GM23338 (cell line): ENCODE results near the gene NPIPB2. TPM values are rescaled to one million over a fixed set of nuclear protein-coding genes. Genes with fewer than 3 reads are reported as not detected.
A peak's percentile ranks its signal among the peaks of the same experiment; 100 is the strongest.

Experiments
- ATAC-seq: fragments of 200-7000 bp; cut with Tn5 transposase; 3 replicates; pipeline ENCODE4 v1.9.1; 2020
- DNase-seq: peaks from one replicate; pipeline ENCODE4 v3.0.0-alpha.2; 2015; ENCODE audit warnings: low spot score
- H2AFZ ChIP-seq: fragments of 200-600 bp; sonication (generic); 2 replicates; pipeline ENCODE4 v1.8.0; 2016; ENCODE audit warnings: antibody characterized with exemption, mild to moderate bottlenecking, moderate library complexity
- H3F3A ChIP-seq: fragments of 200-600 bp; sonication (generic); replicated peaks from 2 replicates; pipeline ENCODE4 v1.8.0; 2017; ENCODE audit warnings: antibody characterized with exemption, mixed run types, low read depth
- H3K27ac ChIP-seq: fragments of 200-600 bp; sonication (generic); 2 replicates; pipeline ENCODE4 v1.6.1; 2016; ENCODE audit warnings: low read depth
- H3K27me3 ChIP-seq: fragments of 200-600 bp; sonication (generic); 2 replicates; pipeline ENCODE4 v1.8.0; 2016; ENCODE audit warnings: mild to moderate bottlenecking, mixed run types, moderate library complexity; ENCODE audit not compliant: insufficient read depth
- H3K36me3 ChIP-seq: fragments of 200-600 bp; sonication (generic); 2 replicates; pipeline ENCODE4 v1.8.0; 2016; ENCODE audit warnings: mild to moderate bottlenecking; ENCODE audit not compliant: insufficient read depth
- H3K4me1 ChIP-seq: fragments of 200-600 bp; sonication (generic); 2 replicates; pipeline ENCODE4 v1.8.0; 2016; ENCODE audit warnings: mild to moderate bottlenecking, moderate library complexity; ENCODE audit not compliant: insufficient read depth
- H3K4me2 ChIP-seq: fragments of 200-600 bp; sonication (generic); 2 replicates; pipeline ENCODE4 v1.7.1; 2017; ENCODE audit warnings: mixed run types
- H3K4me3 ChIP-seq: fragments of 200-600 bp; sonication (generic); 2 replicates; pipeline ENCODE4 v1.6.1; 2016; ENCODE audit warnings: mixed run types
- H3K79me2 ChIP-seq: fragments of 200-600 bp; sonication (generic); replicated peaks from 2 replicates; pipeline ENCODE4 v1.8.0; 2017; ENCODE audit warnings: mild to moderate bottlenecking; ENCODE audit not compliant: insufficient read depth
- H3K9me2 ChIP-seq: fragments of 200-600 bp; sonication (generic); 2 replicates; pipeline ENCODE4 v1.8.0; 2017; ENCODE audit not compliant: insufficient read depth
- H4K20me1 ChIP-seq: fragments of 200-600 bp; sonication (generic); replicated peaks from 2 replicates; pipeline ENCODE4 v1.8.0; 2017; ENCODE audit warnings: mild to moderate bottlenecking; ENCODE audit not compliant: insufficient read depth
- H3K27ac Mint-ChIP-seq: 2 replicates; pipeline ENCODE4 v1.8.0; 2020; ENCODE audit warnings: inconsistent platforms, mild to moderate bottlenecking, moderate library complexity, mixed read lengths
- H3K27me3 Mint-ChIP-seq: 3 replicates; pipeline ENCODE4 v1.8.0; 2022; ENCODE audit warnings: low read depth, mild to moderate bottlenecking, moderate library complexity, mixed read lengths, inconsistent platforms; ENCODE audit not compliant: insufficient read depth, poor library complexity
- H3K36me3 Mint-ChIP-seq: 3 replicates; pipeline ENCODE4 v1.8.0; 2021; ENCODE audit warnings: low read depth, mild to moderate bottlenecking, inconsistent platforms, moderate library complexity, mixed read lengths
- H3K4me1 Mint-ChIP-seq: 3 replicates; pipeline ENCODE4 v1.8.0; 2020; ENCODE audit warnings: mild to moderate bottlenecking, inconsistent platforms, mixed read lengths
- H3K4me3 Mint-ChIP-seq: 3 replicates; pipeline ENCODE4 v1.8.0; 2021; ENCODE audit warnings: moderate library complexity, mild to moderate bottlenecking, inconsistent platforms, mixed read lengths
- H3K9me3 Mint-ChIP-seq: 3 replicates; pipeline ENCODE4 v1.8.0; 2020; ENCODE audit warnings: moderate library complexity, mild to moderate bottlenecking, inconsistent platforms, mixed read lengths
- CREB1 ChIP-seq: fragments of 250-450 bp; sonication (Bioruptor Pico); IDR thresholded peaks from 2 replicates; pipeline ENCODE4 v1.5.0; 2020; ENCODE audit warnings: low read depth, mild to moderate bottlenecking, moderate library complexity
- EZH2 ChIP-seq: fragments of 200-600 bp; sonication (generic); IDR thresholded peaks from one replicate; pipeline ENCODE4 v1.8.0; 2017; ENCODE audit warnings: antibody characterized with exemption, mild to moderate bottlenecking, low read depth; ENCODE audit not compliant: unreplicated experiment
- EZH2phosphoT487 ChIP-seq: fragments of 200-600 bp; sonication (generic); IDR thresholded peaks from one replicate; pipeline ENCODE4 v1.8.1; 2018; ENCODE audit warnings: antibody characterized with exemption; ENCODE audit not compliant: unreplicated experiment
- JUNB ChIP-seq: IDR thresholded peaks from one replicate; pipeline ENCODE4 v1.6.1; 2016; ENCODE audit warnings: antibody characterized with exemption; ENCODE audit not compliant: unreplicated experiment
- NANOG ChIP-seq: IDR thresholded peaks from 2 replicates; pipeline ENCODE4 v1.6.1; 2016; ENCODE audit warnings: antibody characterized with exemption, borderline replicate concordance
- POLR2AphosphoS5 ChIP-seq: IDR thresholded peaks from 2 replicates; pipeline ENCODE4 v1.6.1; 2016; ENCODE audit warnings: antibody characterized with exemption, low read depth
- STAT1 ChIP-seq: IDR thresholded peaks from one replicate; pipeline ENCODE4 v1.6.1; 2016; ENCODE audit warnings: antibody characterized with exemption; ENCODE audit not compliant: unreplicated experiment
- ZNF114 ChIP-seq: fragments of 250-450 bp; sonication (Bioruptor Pico); IDR thresholded peaks from 2 replicates; pipeline ENCODE4 v1.5.0; 2020; ENCODE audit warnings: mild to moderate bottlenecking, moderate library complexity
- ZNF331 ChIP-seq: fragments of 250-450 bp; sonication (Bioruptor Pico); IDR thresholded peaks from 2 replicates; pipeline ENCODE4 v1.5.0; 2020; ENCODE audit warnings: low read depth, mild to moderate bottlenecking, moderate library complexity
- polyA plus RNA-seq: library from polyadenylated mRNA; unstranded; fragments of >200 nt; fragmentation: Nextera tagmentation; extraction: Ambion mirVana; gene quantifications from 2 replicates; pipeline ENCODE4 v1.2.1, GENCODE V29; 2016
- total RNA-seq: library from RNA; depleted of rRNA; stranded (reverse); fragments of >200 nt; shearing (Covaris generic); gene quantifications from 2 replicates; pipeline ENCODE4 v1.2.3, GENCODE V29; 2014
- TF ChIP-seq, protein P1 (sequence below), 2 experiments: fragments of 200-600 bp in 1 of 2; sonication (generic) in 1 of 2; conservative IDR thresholded peaks; 2 replicates each; pipeline versions ENCODE4 v1.5.1 to v1.6.1; 2016 to 2017; ENCODE audit warnings: antibody characterized with exemption in 2 of 2, low read depth in 2 of 2, mild to moderate bottlenecking in 2 of 2, moderate library complexity in 1 of 2
- TF ChIP-seq, protein P2 (sequence below): IDR thresholded peaks from one replicate; pipeline ENCODE4 v1.6.1; 2018; ENCODE audit warnings: antibody characterized with exemption; ENCODE audit not compliant: unreplicated experiment
- TF ChIP-seq, protein P3 (sequence below): IDR thresholded peaks from 2 replicates; pipeline ENCODE4 v1.6.1; 2016; ENCODE audit warnings: antibody characterized with exemption
- TF ChIP-seq, protein P4 (sequence below): fragments of 250-450 bp; sonication (Bioruptor Pico); IDR thresholded peaks from 2 replicates; pipeline ENCODE4 v1.5.0; 2020; ENCODE audit warnings: mild to moderate bottlenecking, moderate library complexity

NPIPB2 gene
- total and polyA plus RNA-seq, 2 experiments from 2014 or later, result 1.0 to 6.8 TPM

DNA sequence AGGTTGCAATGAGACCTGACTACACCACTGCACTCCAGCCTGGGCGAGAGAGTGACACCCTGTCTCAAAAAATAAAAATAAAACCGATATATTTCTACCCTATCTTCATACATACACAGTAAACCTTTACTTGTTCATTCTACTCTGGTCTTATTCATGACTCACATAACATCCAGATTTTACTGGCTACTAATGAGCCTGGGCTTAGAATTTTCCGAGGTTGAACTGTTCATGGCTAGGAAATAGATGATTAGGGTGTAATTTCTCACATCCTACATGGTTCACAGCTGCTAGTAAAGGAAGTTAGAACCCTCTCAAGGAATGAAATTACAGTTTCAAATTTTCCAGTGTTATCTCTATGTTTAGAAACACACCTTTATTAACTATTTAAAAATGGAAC, 40.8 kb downstream of the NPIPB2 start:
- no peak overlapping the region for H3K4me2 ChIP-seq
- no peak overlapping the region for H3K4me3 ChIP-seq
- no peaks in the 10 kb centered on the region for H3K27me3 ChIP-seq
- Mint-ChIP-seq H3K9me3 (no peaks in the 10 kb centered on the region), H3K36me3 (peaks cover 22% of the 10 kb centered on the region), H3K4me3 (no peak overlapping the region), H3K27me3 (peaks cover 2% of the 10 kb centered on the region), H3K27ac (no peak overlapping the region), H3K4me1 (0 out of 3 replicates have a peak, but pooled peaks cover 2% of the 10 kb centered on the region)
- no peak for TF ChIP-seq ZNF114 (CRISPR knock-in tag)
- TF ChIP-seq, protein P1, sequence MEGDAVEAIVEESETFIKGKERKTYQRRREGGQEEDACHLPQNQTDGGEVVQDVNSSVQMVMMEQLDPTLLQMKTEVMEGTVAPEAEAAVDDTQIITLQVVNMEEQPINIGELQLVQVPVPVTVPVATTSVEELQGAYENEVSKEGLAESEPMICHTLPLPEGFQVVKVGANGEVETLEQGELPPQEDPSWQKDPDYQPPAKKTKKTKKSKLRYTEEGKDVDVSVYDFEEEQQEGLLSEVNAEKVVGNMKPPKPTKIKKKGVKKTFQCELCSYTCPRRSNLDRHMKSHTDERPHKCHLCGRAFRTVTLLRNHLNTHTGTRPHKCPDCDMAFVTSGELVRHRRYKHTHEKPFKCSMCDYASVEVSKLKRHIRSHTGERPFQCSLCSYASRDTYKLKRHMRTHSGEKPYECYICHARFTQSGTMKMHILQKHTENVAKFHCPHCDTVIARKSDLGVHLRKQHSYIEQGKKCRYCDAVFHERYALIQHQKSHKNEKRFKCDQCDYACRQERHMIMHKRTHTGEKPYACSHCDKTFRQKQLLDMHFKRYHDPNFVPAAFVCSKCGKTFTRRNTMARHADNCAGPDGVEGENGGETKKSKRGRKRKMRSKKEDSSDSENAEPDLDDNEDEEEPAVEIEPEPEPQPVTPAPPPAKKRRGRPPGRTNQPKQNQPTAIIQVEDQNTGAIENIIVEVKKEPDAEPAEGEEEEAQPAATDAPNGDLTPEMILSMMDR (conservative IDR thresholded peaks at IDR 0.05; ENCODE audit: low read depth in 2 of 2), result no peak
- TF ChIP-seq JUNB, result no peak
- TF ChIP-seq, protein P2, sequence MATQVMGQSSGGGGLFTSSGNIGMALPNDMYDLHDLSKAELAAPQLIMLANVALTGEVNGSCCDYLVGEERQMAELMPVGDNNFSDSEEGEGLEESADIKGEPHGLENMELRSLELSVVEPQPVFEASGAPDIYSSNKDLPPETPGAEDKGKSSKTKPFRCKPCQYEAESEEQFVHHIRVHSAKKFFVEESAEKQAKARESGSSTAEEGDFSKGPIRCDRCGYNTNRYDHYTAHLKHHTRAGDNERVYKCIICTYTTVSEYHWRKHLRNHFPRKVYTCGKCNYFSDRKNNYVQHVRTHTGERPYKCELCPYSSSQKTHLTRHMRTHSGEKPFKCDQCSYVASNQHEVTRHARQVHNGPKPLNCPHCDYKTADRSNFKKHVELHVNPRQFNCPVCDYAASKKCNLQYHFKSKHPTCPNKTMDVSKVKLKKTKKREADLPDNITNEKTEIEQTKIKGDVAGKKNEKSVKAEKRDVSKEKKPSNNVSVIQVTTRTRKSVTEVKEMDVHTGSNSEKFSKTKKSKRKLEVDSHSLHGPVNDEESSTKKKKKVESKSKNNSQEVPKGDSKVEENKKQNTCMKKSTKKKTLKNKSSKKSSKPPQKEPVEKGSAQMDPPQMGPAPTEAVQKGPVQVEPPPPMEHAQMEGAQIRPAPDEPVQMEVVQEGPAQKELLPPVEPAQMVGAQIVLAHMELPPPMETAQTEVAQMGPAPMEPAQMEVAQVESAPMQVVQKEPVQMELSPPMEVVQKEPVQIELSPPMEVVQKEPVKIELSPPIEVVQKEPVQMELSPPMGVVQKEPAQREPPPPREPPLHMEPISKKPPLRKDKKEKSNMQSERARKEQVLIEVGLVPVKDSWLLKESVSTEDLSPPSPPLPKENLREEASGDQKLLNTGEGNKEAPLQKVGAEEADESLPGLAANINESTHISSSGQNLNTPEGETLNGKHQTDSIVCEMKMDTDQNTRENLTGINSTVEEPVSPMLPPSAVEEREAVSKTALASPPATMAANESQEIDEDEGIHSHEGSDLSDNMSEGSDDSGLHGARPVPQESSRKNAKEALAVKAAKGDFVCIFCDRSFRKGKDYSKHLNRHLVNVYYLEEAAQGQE, result no peak
- TF ChIP-seq, protein P3, sequence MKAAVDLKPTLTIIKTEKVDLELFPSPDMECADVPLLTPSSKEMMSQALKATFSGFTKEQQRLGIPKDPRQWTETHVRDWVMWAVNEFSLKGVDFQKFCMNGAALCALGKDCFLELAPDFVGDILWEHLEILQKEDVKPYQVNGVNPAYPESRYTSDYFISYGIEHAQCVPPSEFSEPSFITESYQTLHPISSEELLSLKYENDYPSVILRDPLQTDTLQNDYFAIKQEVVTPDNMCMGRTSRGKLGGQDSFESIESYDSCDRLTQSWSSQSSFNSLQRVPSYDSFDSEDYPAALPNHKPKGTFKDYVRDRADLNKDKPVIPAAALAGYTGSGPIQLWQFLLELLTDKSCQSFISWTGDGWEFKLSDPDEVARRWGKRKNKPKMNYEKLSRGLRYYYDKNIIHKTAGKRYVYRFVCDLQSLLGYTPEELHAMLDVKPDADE, result no peak
- no peak for TF ChIP-seq STAT1
- no peak for TF ChIP-seq CREB1 (CRISPR knock-in tag)
- no peak for TF ChIP-seq NANOG
- no peak for TF ChIP-seq EZH2
- TF ChIP-seq, protein P4, sequence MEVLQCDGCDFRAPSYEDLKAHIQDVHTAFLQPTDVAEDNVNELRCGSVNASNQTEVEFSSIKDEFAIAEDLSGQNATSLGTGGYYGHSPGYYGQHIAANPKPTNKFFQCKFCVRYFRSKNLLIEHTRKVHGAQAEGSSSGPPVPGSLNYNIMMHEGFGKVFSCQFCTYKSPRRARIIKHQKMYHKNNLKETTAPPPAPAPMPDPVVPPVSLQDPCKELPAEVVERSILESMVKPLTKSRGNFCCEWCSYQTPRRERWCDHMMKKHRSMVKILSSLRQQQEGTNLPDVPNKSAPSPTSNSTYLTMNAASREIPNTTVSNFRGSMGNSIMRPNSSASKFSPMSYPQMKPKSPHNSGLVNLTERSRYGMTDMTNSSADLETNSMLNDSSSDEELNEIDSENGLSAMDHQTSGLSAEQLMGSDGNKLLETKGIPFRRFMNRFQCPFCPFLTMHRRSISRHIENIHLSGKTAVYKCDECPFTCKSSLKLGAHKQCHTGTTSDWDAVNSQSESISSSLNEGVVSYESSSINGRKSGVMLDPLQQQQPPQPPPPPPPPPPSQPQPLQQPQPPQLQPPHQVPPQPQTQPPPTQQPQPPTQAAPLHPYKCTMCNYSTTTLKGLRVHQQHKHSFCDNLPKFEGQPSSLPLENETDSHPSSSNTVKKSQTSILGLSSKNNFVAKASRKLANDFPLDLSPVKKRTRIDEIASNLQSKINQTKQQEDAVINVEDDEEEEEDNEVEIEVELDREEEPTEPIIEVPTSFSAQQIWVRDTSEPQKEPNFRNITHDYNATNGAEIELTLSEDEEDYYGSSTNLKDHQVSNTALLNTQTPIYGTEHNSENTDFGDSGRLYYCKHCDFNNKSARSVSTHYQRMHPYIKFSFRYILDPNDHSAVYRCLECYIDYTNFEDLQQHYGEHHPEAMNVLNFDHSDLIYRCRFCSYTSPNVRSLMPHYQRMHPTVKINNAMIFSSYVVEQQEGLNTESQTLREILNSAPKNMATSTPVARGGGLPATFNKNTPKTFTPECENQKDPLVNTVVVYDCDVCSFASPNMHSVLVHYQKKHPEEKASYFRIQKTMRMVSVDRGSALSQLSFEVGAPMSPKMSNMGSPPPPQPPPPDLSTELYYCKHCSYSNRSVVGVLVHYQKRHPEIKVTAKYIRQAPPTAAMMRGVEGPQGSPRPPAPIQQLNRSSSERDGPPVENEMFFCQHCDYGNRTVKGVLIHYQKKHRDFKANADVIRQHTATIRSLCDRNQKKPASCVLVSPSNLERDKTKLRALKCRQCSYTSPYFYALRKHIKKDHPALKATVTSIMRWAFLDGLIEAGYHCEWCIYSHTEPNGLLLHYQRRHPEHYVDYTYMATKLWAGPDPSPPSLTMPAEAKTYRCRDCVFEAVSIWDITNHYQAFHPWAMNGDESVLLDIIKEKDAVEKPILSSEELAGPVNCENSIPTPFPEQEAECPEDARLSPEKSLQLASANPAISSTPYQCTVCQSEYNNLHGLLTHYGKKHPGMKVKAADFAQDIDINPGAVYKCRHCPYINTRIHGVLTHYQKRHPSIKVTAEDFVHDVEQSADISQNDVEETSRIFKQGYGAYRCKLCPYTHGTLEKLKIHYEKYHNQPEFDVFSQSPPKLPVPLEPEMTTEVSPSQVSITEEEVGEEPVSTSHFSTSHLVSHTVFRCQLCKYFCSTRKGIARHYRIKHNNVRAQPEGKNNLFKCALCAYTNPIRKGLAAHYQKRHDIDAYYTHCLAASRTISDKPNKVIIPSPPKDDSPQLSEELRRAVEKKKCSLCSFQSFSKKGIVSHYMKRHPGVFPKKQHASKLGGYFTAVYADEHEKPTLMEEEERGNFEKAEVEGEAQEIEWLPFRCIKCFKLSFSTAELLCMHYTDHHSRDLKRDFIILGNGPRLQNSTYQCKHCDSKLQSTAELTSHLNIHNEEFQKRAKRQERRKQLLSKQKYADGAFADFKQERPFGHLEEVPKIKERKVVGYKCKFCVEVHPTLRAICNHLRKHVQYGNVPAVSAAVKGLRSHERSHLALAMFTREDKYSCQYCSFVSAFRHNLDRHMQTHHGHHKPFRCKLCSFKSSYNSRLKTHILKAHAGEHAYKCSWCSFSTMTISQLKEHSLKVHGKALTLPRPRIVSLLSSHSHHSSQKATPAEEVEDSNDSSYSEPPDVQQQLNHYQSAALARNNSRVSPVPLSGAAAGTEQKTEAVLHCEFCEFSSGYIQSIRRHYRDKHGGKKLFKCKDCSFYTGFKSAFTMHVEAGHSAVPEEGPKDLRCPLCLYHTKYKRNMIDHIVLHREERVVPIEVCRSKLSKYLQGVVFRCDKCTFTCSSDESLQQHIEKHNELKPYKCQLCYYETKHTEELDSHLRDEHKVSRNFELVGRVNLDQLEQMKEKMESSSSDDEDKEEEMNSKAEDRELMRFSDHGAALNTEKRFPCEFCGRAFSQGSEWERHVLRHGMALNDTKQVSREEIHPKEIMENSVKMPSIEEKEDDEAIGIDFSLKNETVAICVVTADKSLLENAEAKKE (CRISPR knock-in tag), result no peak
- TF ChIP-seq POLR2AphosphoS5, result no peak
- no peak for TF ChIP-seq ZNF331 (CRISPR knock-in tag)
- no peak for TF ChIP-seq EZH2phosphoT487
- H4K20me1 ChIP-seq, result peaks cover 63% of the 10 kb centered on the region
- peaks cover 5% of the 10 kb centered on the region; the same call in 1 of the 2 replicates for H3K36me3 ChIP-seq
- peaks cover 99% of the 10 kb centered on the region for H3K79me2 ChIP-seq
- H3K27ac ChIP-seq, result peak overlapping the region; percentile 12; the same call in 1 of the 2 replicates
- no peaks in the 10 kb centered on the region for H3K4me1 ChIP-seq
- DNase-seq (no peak), ATAC-seq (no peak)
- H2AFZ ChIP-seq, result no peak overlapping the region
- no peaks in the 10 kb centered on the region for H3K9me2 ChIP-seq
- H3F3A ChIP-seq, result no peaks in the 10 kb centered on the region
